ENCODE measurements around the gene RGS6.

RGS6 gene

DNA sequence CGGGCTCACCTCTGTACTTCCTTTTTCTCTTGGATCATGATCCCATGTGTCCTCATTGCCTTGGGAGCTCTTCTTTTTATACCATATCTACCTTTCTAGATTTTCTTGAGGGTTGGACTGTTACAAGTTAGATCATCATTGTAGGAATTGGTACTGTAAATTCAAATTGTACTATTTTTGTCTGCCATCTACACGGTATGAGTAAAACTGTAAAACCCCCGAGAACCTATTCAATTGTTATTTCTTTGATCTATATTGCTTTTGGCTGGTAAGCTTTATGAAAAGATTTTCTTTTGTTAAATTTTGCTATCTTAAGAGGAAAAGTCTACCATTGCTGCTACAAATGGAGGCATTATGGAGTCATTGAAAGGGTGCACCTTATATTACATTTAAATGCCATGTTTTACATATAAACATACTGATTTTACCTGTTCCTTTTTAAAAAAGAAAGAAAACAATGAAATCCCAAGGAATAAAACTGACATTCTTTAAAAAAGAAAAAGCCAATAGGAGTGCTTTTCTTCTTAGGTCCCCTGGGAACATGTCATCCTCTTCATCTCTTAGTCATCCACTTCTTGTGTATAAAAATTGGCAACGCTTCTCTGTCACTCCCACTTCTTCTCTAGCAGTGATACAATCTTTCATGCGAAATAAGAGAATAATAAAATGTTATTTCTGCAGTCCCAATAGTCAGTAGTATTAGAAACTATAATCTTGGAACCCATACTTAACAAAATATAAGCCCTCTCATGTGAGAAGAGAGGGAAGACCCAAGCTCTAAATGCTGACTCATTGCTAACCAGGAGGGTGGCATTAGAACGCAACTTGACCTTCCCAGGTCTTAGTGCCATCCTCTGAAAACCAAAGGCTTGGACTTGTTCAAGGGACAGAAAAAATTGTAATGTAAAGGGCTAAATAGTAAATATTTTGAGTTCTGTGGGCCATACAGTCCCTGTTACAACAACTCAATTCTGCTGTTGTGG lies 20.4 kb downstream of the RGS6 start:
- no peak overlapping the region for H3K9ac ChIP-seq (ENCODE audit: low read depth, low read length)
- H3K27me3 ChIP-seq (ENCODE audit: control insufficient read depth, insufficient read depth, low read length) = no peaks in the 10 kb centered on the region
- H3K36me3 ChIP-seq (ENCODE audit: control insufficient read depth, insufficient read depth, low read length) = no peaks in the 10 kb centered on the region
- H3K9me3 ChIP-seq (ENCODE audit: control insufficient read depth, insufficient read depth, low read length) = no peaks in the 10 kb centered on the region
- no peak overlapping the region for H3K4me3 ChIP-seq (ENCODE audit: low read depth, low read length)
- no peaks in the 10 kb centered on the region for H3K4me1 ChIP-seq (ENCODE audit: control insufficient read depth, insufficient read depth, low read length)

DNA sequence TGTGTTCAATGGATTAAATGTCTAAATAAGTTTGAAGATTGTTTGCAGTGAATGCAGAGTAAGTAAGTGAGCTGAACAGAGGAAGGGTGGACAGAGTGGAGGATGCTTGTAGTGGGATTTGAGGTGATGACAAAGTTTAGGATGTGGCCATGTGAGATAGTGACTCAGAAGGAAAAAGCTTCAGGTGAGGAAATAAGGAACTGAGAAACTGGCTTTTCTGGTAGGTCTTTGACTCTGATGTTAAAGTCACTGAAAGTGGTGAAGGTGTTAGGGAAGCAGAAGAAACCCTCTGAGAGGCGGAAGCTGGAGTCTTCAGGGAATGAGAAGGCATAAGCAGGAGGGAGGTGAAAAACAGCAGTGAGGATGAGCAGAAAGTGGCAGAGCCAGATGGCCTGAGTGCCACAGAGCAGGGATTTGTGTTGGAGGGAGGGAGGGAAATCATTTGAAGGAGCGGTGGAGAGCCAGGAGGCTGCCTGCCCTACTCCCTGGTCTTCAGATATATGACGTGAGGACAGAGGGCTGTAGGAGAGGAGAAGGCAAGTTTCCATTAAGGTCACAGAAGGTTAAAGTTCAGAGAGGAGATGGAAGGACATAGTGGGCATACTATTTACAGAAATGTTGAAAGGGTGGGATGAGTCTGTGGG lies 24.8 kb downstream of the RGS6 start:
- H3K9ac ChIP-seq (ENCODE audit: low read depth, low read length) = no peak overlapping the region
- H3K4me1 ChIP-seq (ENCODE audit: control insufficient read depth, insufficient read depth, low read length) = no peaks in the 10 kb centered on the region
- H3K4me3 ChIP-seq (ENCODE audit: low read depth, low read length) = no peak overlapping the region
- no peaks in the 10 kb centered on the region for H3K36me3 ChIP-seq (ENCODE audit: control insufficient read depth, insufficient read depth, low read length)
- no peaks in the 10 kb centered on the region for H3K9me3 ChIP-seq (ENCODE audit: control insufficient read depth, insufficient read depth, low read length)
- no peaks in the 10 kb centered on the region for H3K27me3 ChIP-seq (ENCODE audit: control insufficient read depth, insufficient read depth, low read length)

DNA sequence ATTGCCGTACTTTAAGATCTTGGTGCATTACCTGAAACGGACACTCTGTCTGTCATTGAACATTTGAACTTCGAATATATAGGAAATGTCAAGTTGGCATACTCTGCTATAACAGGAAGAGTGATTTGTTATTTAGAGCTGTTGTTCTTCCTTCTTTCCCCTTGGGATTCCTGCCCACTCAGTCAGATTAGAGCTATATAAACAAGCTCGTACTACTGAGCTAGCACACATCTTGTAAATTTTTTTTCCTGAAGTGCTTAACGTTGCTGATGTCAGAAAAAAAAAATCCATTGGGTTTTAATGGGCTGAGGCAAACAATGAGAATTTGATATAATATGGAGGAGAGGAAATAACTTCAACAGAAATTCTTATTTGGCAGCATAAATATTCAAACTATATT lies 26.8 kb downstream of the RGS6 start:
- Histone ChIP-seq H3K27me3 (ENCODE audit: control insufficient read depth, insufficient read depth, low read length) (no peaks in the 10 kb centered on the region), H3K9ac (ENCODE audit: low read depth, low read length) (no peak overlapping the region)

DNA sequence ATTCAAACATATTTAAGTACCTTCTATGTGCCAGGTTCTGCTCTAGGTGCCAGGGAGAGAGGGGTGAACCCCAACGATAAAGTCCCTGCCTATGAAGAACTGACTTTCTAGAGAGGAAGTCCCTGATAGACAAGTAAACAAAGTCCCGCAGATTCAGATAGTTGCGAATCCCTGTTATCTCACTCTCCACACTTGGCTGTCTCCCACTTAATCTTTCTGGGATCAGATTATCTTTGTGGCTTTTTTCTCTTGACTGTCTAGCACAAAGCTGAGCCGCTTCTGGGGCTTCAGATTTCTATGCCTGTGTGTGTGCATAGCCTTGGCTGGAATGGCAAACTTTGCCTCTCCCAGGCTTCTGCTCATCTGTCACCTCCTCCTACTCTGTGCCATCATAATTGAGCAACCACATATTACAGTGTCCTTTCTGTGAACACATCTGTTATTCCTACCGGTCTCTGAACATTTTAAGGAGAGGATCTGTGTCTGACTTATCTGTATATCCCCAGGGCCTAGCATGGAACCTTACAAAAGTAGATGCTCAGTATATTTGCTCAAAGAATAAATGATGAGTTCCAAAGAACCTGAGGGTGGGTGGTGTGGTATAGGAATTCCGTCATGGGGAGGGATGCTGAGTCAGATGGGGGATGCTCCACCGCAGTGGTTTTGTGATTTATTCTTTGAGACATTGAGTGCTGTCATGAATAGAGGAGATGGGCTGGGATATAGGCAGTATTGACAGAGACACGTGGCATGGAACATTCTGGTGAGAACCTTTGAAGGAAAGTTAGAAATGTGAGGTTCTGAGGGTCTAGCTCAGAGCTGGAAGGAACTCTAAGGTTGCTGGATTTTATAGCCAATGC lies 28.5 kb downstream of the RGS6 start:
- Histone ChIP-seq H3K36me3 (ENCODE audit: control insufficient read depth, insufficient read depth, low read length) (no peaks in the 10 kb centered on the region), H3K27me3 (ENCODE audit: control insufficient read depth, insufficient read depth, low read length) (no peaks in the 10 kb centered on the region), H3K4me1 (ENCODE audit: control insufficient read depth, insufficient read depth, low read length) (no peaks in the 10 kb centered on the region)

More for the DNA sequence above, 26.8 kb downstream of the RGS6 start:
- H3K36me3 ChIP-seq (ENCODE audit: control insufficient read depth, insufficient read depth, low read length) = no peaks in the 10 kb centered on the region
- H3K9me3 ChIP-seq (ENCODE audit: control insufficient read depth, insufficient read depth, low read length) = no peaks in the 10 kb centered on the region
- H3K4me3 ChIP-seq (ENCODE audit: low read depth, low read length) = no peak overlapping the region
- H3K4me1 ChIP-seq (ENCODE audit: control insufficient read depth, insufficient read depth, low read length) = no peaks in the 10 kb centered on the region

DNA sequence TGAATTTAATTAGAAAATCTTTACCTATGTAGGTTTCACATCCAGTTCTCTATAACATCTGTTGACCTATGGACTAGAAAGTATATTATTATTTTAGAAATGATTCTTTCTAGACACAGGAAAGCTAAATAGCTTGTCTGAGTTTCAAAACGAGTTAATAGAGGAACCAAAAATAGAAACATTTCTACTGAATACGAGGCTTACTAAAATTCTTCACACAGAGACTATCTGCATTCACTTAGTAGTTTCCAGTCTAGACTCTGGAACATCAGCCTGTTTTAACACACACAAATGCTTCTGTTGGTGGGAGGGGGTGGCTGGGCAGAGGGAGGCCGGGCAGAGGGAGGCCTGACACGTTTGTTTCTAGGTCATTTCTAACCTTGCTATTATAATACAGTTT lies 29.7 kb downstream of the RGS6 start:
- Histone ChIP-seq H3K27me3 (ENCODE audit: control insufficient read depth, insufficient read depth, low read length) (no peaks in the 10 kb centered on the region), H3K4me1 (ENCODE audit: control insufficient read depth, insufficient read depth, low read length) (no peaks in the 10 kb centered on the region), H3K36me3 (ENCODE audit: control insufficient read depth, insufficient read depth, low read length) (no peaks in the 10 kb centered on the region), H3K9ac (ENCODE audit: low read depth, low read length) (no peak overlapping the region), H3K4me3 (ENCODE audit: low read depth, low read length) (no peak overlapping the region), H3K9me3 (ENCODE audit: control insufficient read depth, insufficient read depth, low read length) (no peaks in the 10 kb centered on the region)

More for the DNA sequence above, 28.5 kb downstream of the RGS6 start:
- Histone ChIP-seq H3K4me3 (ENCODE audit: low read depth, low read length) (no peak overlapping the region), H3K9ac (ENCODE audit: low read depth, low read length) (no peak overlapping the region), H3K9me3 (ENCODE audit: control insufficient read depth, insufficient read depth, low read length) (no peaks in the 10 kb centered on the region)

DNA sequence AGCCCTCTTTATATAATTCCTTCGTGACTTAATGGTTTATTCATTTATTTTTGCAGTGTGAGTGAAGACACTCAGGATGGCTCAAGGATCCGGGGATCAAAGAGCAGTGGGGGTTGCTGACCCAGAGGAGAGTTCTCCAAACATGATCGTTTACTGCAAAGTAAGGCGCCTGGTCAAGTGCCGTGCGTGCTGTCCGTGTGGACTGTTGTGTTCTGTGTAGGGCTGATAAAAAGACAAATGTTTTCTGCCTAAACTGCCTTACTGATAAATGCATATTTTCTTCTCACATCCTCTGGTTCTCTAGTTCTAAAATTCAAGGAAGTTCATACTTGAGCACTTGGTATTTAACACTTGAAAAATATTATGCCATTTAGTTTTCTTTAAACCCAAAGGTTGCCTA lies 32.5 kb downstream of the RGS6 start:
- H3K9me3 ChIP-seq (ENCODE audit: control insufficient read depth, insufficient read depth, low read length) = no peaks in the 10 kb centered on the region
- no peaks in the 10 kb centered on the region for H3K4me1 ChIP-seq (ENCODE audit: control insufficient read depth, insufficient read depth, low read length)
- H3K36me3 ChIP-seq (ENCODE audit: control insufficient read depth, insufficient read depth, low read length) = no peaks in the 10 kb centered on the region
- no peak overlapping the region for H3K4me3 ChIP-seq (ENCODE audit: low read depth, low read length)
- H3K9ac ChIP-seq (ENCODE audit: low read depth, low read length) = no peak overlapping the region
- no peaks in the 10 kb centered on the region for H3K27me3 ChIP-seq (ENCODE audit: control insufficient read depth, insufficient read depth, low read length)

DNA sequence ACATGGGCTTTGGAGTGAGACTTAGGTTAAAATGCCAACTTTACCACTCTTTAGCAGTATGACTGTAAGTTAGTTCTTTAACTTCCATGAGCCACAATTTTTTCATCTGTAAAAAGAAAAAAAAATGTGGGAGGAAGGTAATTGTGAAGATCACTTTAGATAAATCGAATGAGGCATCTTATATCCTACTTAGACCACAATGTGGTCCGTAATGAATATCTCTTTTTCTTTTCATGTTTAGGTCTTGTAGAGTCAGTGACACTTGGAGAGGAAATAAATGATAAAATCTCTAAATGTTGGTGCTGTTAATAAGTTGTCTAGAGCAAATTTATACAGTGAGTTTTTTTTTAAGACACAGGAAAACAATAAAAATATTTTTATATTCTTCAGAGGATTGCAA lies 34.3 kb downstream of the RGS6 start:
- no peaks in the 10 kb centered on the region for H3K27me3 ChIP-seq (ENCODE audit: control insufficient read depth, insufficient read depth, low read length)
- H3K4me1 ChIP-seq (ENCODE audit: control insufficient read depth, insufficient read depth, low read length) = no peaks in the 10 kb centered on the region
- H3K4me3 ChIP-seq (ENCODE audit: low read depth, low read length) = no peak overlapping the region
- H3K9ac ChIP-seq (ENCODE audit: low read depth, low read length) = no peak overlapping the region
- no peaks in the 10 kb centered on the region for H3K36me3 ChIP-seq (ENCODE audit: control insufficient read depth, insufficient read depth, low read length)
- no peaks in the 10 kb centered on the region for H3K9me3 ChIP-seq (ENCODE audit: control insufficient read depth, insufficient read depth, low read length)

DNA sequence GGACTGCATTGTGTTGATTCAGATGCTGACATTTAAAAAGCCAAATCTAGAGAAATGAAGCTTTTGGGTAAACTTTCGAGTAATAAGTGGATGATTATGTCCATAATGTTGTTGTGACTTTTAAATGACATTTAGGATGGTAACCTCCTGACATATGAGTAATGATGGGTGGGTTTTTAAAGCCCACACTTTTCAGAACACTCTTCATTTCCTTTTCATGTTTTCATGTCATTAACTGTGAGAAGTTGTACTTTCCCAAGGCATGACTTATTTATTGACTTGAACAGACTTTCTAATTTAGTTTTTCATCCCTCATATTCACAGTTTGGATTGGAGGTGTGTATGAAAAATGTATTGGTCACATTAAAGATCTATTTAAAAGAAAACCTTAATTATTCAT lies 35.5 kb downstream of the RGS6 start:
- Histone ChIP-seq H3K9ac (ENCODE audit: low read depth, low read length) (no peak overlapping the region), H3K4me3 (ENCODE audit: low read depth, low read length) (no peak overlapping the region), H3K4me1 (ENCODE audit: control insufficient read depth, insufficient read depth, low read length) (no peaks in the 10 kb centered on the region), H3K36me3 (ENCODE audit: control insufficient read depth, insufficient read depth, low read length) (no peaks in the 10 kb centered on the region), H3K9me3 (ENCODE audit: control insufficient read depth, insufficient read depth, low read length) (no peaks in the 10 kb centered on the region), H3K27me3 (ENCODE audit: control insufficient read depth, insufficient read depth, low read length) (no peaks in the 10 kb centered on the region)

DNA sequence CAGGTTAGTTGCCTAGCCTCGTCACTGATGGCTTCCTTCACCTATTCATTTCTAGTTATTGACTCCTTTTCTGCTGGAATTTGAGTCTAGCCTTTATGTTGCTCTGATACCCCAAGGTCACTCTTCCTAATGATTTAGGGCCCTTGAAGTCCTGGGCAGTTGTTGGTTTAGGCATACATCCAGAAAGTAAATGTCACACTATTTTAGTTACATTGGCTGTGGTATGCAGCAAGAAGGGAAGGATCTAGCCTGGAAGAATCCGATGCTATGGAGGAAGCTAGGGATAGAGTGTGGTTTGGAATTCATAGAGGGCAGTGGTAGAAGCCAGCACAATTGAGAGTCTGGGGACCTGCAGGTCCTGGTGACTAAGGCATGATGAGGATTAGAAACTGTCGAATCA lies 38.0 kb downstream of the RGS6 start:
- H3K9ac ChIP-seq (ENCODE audit: low read depth, low read length) = no peak overlapping the region
- H3K27me3 ChIP-seq (ENCODE audit: control insufficient read depth, insufficient read depth, low read length) = no peaks in the 10 kb centered on the region
- no peaks in the 10 kb centered on the region for H3K4me1 ChIP-seq (ENCODE audit: control insufficient read depth, insufficient read depth, low read length)
- no peaks in the 10 kb centered on the region for H3K9me3 ChIP-seq (ENCODE audit: control insufficient read depth, insufficient read depth, low read length)
- H3K4me3 ChIP-seq (ENCODE audit: low read depth, low read length) = no peak overlapping the region
- H3K36me3 ChIP-seq (ENCODE audit: control insufficient read depth, insufficient read depth, low read length) = no peaks in the 10 kb centered on the region

DNA sequence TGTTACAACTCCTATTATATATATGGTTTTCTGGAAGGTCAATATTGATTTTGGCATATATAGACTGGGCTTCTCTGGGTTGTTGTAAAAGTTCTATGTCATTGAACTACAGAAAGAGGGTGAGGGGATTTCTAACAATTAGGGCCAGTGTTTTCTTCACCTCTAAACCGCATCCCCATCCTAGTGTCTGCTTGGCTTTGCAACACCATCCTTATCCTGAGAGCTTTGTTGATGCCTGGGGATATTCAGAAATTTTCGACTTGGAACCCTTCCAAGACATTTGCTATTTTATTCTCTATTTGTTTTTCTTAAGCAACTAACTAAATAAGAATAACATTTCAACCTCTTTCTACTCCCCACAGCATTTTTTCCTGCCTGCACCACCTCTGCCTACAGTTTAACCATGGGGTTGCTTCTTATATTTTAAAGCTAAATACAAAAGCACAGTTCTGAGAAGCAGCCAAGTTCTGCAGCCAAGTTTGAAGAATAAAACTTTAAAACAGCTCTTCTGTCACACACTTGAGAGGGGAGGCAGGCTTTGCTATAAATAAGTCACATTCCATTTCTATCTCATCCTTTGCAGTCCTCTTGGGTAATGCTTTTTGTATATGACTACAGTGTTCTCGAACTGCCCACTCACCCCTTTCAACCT lies 53.4 kb downstream of the RGS6 start:
- H3K4me1 ChIP-seq (ENCODE audit: control insufficient read depth, insufficient read depth, low read length) = peaks cover 2% of the 10 kb centered on the region
- H3K9ac ChIP-seq (ENCODE audit: low read depth, low read length) = no peak overlapping the region
- H3K36me3 ChIP-seq (ENCODE audit: control insufficient read depth, insufficient read depth, low read length) = no peaks in the 10 kb centered on the region
- no peaks in the 10 kb centered on the region for H3K9me3 ChIP-seq (ENCODE audit: control insufficient read depth, insufficient read depth, low read length)
- H3K4me3 ChIP-seq (ENCODE audit: low read depth, low read length) = no peak overlapping the region
- peaks cover 2% of the 10 kb centered on the region for H3K27me3 ChIP-seq (ENCODE audit: control insufficient read depth, insufficient read depth, low read length)

DNA sequence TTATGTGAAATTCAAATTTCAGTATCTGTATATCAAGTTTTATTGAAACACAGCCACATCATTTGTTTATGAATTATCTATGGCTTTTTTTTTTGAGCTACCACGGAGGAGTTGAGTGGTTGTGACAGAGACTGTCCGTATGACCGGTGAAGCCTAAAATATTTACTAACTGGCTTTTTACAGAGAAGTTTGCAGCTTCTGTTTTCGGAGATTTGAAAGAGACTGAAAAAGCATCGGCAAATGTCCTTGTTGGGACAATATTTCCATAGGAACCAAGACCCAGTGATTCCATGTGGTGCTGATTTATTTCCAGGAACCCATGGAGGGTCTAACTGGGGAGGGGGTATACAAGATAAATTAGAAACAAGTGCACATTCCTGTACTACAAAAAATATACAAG lies 56.2 kb downstream of the RGS6 start:
- Histone ChIP-seq H3K4me3 (ENCODE audit: low read depth, low read length) (no peak overlapping the region), H3K9me3 (ENCODE audit: control insufficient read depth, insufficient read depth, low read length) (no peaks in the 10 kb centered on the region), H3K9ac (ENCODE audit: low read depth, low read length) (no peak overlapping the region), H3K36me3 (ENCODE audit: control insufficient read depth, insufficient read depth, low read length) (no peaks in the 10 kb centered on the region), H3K27me3 (ENCODE audit: control insufficient read depth, insufficient read depth, low read length) (no peaks in the 10 kb centered on the region), H3K4me1 (ENCODE audit: control insufficient read depth, insufficient read depth, low read length) (peaks cover 2% of the 10 kb centered on the region)
